NCI-H2029 treated with DMSO at 0.1 percent for 48 hours (cell line): ENCODE measurements around the gene NXPH2.

ENCODE experiments used
- DNase-seq: peaks from one replicate; lab custom pipeline; 2025; lab: John Stamatoyannopoulos, UW

The NXPH2 gene

GRCh38 chr2:138779781-138780445 lies at the start of gene NXPH2:
NXPH2 (minus strand) TSS chr2:138780390; CDS start chr2:138780241, 149 bp downstream.
- no peak for DNase-seq

DNA sequence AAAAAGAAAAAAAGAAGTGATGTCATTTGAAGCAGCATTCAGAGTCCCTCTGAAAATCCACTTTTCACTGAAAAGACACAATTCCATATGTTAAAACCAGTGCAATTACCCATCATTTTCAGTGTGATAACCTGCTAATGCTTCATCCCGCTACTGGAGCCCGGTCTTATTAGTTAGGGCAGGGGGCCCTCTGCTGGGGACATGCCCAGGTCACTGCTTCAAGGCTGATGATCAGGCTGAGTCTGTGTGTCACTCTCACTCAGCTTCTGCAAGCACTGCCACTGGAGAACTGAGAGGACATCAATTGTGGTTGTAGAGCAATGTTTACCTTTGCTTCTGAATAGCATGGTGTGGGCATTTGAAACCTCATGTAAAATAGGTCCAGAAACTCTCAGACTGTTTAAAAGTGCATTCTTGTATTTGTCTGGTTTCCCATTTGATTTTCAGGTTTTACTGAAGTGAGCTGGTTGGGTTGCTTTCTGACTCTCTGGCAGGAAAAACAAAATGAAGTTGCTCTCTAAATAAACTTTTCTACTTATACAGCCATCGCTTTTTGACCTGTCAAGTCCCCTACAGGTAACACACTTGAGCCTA lies 49.2 kb upstream of the NXPH2 start:
- DNase-seq, result peak; percentile 6

DNA sequence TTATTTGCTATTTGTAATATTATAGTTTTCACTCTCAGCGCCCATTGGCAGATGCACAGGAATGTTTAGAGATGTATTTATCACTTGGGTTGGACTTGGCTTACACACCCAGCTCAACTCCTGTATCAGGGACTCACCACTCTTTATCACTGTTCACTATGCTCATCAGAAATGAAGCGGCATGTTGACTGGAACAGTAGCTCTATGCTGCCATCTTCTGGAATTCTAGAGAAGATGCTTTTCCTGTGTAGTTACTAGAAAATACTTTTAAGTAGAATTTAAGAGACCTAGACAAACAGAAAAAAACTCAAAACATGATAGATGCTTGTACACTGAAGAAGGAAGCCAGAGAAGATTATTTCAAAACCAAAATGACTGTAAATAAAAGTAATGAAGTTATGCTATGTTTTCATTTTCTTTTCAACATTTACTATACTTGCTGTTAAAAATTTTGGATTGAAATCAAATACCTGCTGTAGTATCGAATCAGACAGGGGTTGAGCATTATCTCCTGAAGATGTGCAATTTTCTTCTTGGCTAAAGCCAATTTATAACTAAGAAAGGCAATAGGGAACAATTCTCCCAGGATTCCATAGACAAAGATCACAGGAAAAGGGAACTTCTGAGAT lies 47.4 kb upstream of the NXPH2 start:
- peak; percentile 57 for DNase-seq

DNA sequence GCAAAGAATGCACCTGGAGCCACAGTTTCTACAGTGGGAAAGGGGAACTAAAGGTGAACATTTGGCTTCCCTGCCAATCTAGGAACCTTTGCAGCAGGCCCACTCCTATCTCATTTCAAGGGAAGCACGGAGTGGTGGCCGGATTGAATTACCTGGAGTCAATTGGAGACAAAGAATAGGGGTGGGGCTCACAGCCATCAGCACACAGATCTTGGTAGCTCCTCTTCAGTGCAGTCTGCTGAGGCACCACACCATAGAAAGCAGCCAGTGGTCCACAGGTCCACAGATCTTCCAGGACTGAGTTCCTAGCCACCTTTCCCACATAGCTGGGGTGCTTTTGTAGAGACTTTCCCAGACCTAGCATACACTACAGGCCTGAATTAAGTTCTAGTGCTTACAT lies 43.5 kb upstream of the NXPH2 start:
- no peak for DNase-seq

GRCh38 chr2:138819964-138820363 lies 39.8 kb upstream of the NXPH2 start:
- DNase-seq, result no peak

- DNase-seq, result no peak
Observed at GRCh38 chr2:138818556-138818955, 38.4 kb upstream of the NXPH2 start.

GRCh38 chr2:138814123-138814898 lies 34.1 kb upstream of the NXPH2 start:
- DNase-seq, result no peak

- DNase-seq, result no peak
Observed at GRCh38 chr2:138811431-138811830, 31.2 kb upstream of the NXPH2 start.

DNA sequence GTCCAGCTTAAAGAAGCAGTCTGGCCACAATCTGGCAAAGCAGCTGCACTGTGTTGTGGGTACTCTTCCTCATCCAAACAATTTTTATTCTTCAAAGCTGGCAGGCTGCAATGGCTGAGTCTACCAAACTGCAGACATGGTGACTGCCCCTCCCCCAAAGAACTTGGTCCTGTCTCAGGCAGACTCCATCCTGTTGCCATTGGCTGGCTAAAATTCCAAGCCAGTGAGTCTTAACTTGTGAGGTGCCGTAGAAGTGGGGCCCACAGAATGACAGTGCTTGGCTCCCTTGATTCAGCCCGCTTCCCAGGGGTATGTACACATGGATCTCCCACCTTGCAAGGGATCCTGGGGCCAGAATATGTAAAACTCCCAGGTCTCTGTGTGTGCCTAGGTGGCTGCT lies 14.5 kb upstream of the NXPH2 start:
- DNase-seq, result no peak

GRCh38 chr2:138787053-138787666 lies 7.0 kb upstream of the NXPH2 start:
- DNase-seq, result no peak

- DNase-seq, result no peak
Observed at GRCh38 chr2:138782383-138782782, 2.2 kb upstream of the NXPH2 start.

DNA sequence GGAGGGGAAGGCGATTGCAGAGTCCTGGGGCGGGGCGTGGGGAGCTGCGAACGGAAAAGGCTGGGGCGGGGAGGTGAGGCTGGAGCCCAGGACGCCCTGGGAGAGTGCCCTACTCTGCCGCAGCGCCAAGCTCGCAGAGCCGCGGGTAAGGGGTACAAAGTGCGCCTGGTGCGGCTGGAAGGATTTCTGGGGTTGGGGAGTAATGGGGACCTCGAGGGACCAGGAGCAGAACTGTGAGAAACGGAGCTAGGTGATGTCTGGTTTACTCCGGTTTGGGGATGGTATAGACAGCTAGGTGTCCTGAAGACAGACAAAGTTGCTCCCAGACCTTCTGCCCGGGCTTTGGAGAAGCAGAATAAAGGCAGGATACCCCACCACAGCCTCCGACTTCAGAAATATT lies 718 bp upstream of the NXPH2 start:
- DNase-seq, result no peak

DNA sequence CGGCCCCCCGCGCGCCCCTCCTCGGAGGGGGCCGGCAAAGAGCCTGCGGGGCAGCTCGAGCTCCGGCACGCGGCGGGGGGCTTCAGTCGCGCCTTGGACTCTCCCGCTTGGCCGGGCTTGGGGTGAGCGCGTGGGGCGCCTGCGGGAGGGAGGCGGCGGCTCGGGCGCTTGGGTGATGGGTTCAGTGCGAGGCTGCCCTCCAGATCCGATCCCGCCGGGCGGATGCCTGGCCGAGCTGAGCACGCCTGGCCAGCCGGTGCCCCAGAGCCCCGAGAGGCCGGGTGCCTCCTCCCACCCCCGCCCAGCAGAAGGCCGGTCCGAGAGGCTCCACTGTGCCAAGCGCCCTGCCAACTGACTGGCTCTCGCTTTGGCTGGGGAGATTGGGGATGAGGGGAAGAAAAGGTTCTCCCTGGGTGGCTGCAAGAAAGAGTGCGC lies 273 bp upstream of the NXPH2 start:
- DNase-seq, result no peak

DNA sequence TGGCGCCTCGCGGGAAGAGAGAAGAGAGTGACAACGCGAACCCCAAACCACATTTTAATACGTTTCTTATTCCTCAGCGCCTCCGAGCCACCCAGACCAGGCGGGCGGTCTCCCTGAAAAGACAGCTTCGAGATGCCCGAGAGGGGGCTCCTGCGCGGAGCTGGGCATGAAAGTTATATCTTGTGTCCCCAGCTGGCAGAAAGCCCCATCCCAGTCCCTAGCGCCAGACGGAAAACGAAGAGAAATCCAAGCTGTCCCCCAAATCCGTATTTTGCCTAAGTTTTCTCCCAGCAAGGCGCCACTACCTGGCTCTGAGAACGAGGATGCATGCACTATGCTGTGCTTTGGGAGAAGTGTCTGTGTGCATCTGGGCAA lies 797 bp downstream of the NXPH2 start:
- no peak for DNase-seq

GRCh38 chr2:138777996-138778395 lies 2.2 kb downstream of the NXPH2 start:
- DNase-seq, result no peak

DNA sequence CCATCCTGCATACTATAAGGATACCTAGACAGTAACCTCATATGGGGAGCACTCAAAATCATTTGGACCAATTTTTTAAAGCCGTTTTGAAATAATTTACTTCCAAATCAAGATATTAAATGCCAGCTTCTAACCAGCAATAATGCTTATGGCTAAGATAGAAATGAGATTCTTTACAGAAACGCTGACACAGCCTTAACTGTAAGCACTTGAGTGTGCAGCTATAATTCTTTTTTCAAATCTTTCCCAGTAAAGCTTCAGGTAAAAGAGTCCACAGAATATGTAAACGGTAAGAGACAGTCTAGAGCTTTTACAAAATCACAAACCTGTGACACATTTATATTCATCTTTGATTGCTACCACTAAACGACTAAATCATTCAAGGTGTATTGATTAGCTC lies 4.5 kb downstream of the NXPH2 start:
- no peak for DNase-seq

DNA sequence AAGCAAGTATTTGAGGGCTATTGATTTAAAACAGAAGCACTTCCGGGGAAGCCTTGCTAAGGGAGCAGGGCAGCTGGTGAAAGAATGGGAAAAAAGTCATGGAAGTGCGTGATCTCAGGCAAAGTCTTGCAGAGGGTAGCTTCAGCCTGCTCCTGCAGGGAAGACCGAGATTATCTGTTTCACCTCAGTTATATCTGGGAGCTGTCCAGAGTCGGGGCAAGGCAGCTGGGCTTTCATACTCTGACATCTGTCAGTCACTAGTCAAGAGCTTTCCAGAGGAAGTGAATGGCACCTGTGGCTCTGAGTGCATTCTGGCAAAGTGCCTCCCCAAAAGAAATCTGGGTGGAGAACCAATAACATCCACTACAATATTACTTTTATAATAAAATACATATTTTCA lies 8.7 kb downstream of the NXPH2 start:
- no peak for DNase-seq

DNA sequence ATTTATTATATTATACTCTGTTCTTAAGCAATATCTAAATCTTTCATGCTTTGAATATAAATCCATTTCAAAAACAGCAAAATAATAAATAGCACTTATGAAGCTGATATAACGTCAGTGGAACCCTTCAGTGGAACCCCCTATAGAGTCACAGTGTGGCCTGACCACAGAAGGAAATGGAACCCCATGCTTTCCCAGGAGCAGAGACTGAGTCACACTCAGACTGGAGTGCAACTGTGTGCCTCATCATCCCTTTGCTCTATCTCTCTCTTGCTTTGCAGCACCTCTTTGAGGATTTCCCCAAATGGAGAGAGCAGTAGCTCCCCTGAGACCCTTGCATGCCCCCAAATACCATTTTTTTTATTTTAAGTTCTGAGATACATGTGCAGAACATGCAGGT lies 13.1 kb downstream of the NXPH2 start:
- no peak for DNase-seq

DNA sequence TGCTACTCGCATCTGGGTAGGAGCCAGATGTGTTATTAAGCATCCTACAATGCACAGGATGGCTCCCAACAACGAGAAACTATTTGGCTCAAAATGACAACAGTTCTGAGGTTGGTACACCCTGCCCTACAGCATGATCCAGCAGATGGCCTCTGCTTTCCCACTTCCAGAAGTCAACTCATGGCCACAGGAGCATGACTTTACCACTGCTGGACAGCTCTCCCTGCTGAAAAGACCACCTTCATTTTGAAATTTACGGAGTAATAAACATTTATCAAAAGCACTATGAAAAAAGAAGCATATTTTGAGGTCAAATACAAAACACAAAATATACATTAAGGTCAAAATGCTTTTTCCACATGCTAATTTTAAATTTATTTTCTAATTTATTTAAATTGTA lies 13.7 kb downstream of the NXPH2 start:
- DNase-seq, result no peak

DNA sequence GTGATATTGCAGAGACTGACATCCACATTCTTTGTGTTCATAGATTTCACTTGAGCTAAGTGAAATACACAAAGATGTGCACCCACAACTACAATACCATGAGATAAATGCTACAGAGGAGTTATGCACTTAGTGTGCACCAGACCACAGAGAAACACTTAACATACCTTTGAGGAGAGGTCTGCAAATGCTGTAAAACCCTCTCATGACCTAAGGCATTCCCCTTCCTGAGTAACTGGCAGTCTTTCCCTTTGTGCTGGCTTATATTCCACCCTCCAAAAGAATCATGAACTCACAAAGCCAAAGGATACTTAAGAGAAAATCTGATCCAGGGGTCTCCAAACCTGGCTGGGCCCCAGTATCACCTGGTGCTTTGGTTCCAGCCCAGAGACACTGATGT lies 16.2 kb downstream of the NXPH2 start:
- no peak for DNase-seq

GRCh38 chr2:138762533-138762932 lies 17.7 kb downstream of the NXPH2 start:
- no peak for DNase-seq

GRCh38 chr2:138760676-138761075 lies 19.5 kb downstream of the NXPH2 start:
- no peak for DNase-seq
